Measurements from ENCODE around the gene TFEB. TPM values are rescaled to one million over a fixed set of nuclear protein-coding genes. Genes with fewer than 3 reads are reported as not detected.

TFEB gene
- total and polyA plus RNA-seq, 2 donors from 2014 or later: 50.7 to 51.0 TPM

DNA sequence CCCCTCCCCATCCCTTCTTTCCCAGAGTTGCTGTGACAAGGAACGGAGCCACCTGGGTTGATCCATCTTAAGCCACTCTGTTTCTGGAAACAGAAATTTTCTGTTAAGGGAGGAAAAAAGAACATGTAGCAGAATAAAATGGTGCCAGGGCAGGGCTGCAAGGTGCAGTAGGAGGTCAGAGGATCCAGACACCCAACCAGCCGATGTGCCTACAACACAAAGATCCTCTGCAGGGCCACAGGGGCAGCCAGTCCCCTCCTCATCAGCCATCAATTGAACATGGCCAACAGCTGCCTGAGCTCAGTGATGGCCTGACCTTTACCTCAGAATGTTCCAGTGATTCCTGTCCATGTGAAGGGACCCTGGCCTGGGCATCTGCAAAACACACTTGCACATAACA is 85.3 kb downstream of the TFEB start:
- H3K27ac ChIP-seq (ENCODE audit: low read depth in 2 of 2, low read length in 2 of 2): no peak overlapping the region
- TF ChIP-seq, protein P1, sequence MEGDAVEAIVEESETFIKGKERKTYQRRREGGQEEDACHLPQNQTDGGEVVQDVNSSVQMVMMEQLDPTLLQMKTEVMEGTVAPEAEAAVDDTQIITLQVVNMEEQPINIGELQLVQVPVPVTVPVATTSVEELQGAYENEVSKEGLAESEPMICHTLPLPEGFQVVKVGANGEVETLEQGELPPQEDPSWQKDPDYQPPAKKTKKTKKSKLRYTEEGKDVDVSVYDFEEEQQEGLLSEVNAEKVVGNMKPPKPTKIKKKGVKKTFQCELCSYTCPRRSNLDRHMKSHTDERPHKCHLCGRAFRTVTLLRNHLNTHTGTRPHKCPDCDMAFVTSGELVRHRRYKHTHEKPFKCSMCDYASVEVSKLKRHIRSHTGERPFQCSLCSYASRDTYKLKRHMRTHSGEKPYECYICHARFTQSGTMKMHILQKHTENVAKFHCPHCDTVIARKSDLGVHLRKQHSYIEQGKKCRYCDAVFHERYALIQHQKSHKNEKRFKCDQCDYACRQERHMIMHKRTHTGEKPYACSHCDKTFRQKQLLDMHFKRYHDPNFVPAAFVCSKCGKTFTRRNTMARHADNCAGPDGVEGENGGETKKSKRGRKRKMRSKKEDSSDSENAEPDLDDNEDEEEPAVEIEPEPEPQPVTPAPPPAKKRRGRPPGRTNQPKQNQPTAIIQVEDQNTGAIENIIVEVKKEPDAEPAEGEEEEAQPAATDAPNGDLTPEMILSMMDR (IDR thresholded peaks at IDR 0.05; ENCODE audit: borderline replicate concordance, extremely low read depth, insufficient read depth): no peak
- intact Hi-C loops (cut with DNase I): no loop called here
- H3K9me3 ChIP-seq (ENCODE audit: control insufficient read depth in 2 of 3, insufficient read depth in 1 of 3, low read length in 3 of 3): no peaks in the 10 kb centered on the region
- no peaks in the 10 kb centered on the region for H3K27me3 ChIP-seq (ENCODE audit: control insufficient read depth, insufficient read depth, low read length)
- H3K9ac ChIP-seq (ENCODE audit: low read length in 3 of 3): no peak overlapping the region
- H3K4me1 ChIP-seq (ENCODE audit: control insufficient read depth in 2 of 3, insufficient read depth in 2 of 3, low read depth in 1 of 3, low read length in 3 of 3): no peaks in the 10 kb centered on the region
- no peak for FAIRE-seq
- DNase-seq: no peak
- H3K4me3 ChIP-seq (ENCODE audit: low read length in 3 of 3): no peak overlapping the region
- no peaks in the 10 kb centered on the region for H3K36me3 ChIP-seq (ENCODE audit: control insufficient read depth in 2 of 3, insufficient read depth in 3 of 3, low read length in 3 of 3)

- intact Hi-C loops (cut with DNase I): no loop called here
- H3K9ac ChIP-seq (ENCODE audit: low read length in 3 of 3): no peak overlapping the region
- DNase-seq: peak in 2 of 5 donors; percentile 50 to 51
- FAIRE-seq: no peak
- no peaks in the 10 kb centered on the region for H3K9me3 ChIP-seq (ENCODE audit: control insufficient read depth in 2 of 3, insufficient read depth in 1 of 3, low read length in 3 of 3)
- no peak overlapping the region for H3K27ac ChIP-seq (ENCODE audit: low read depth in 2 of 2, low read length in 2 of 2)
- TF ChIP-seq, protein P1 (IDR thresholded peaks at IDR 0.05; ENCODE audit: borderline replicate concordance, extremely low read depth, insufficient read depth): no peak
- no peak overlapping the region for H3K4me3 ChIP-seq (ENCODE audit: low read length in 3 of 3)
- H3K27me3 ChIP-seq (ENCODE audit: control insufficient read depth, insufficient read depth, low read length): no peaks in the 10 kb centered on the region
- H3K4me1 ChIP-seq (ENCODE audit: control insufficient read depth in 2 of 3, insufficient read depth in 2 of 3, low read depth in 1 of 3, low read length in 3 of 3): no peaks in the 10 kb centered on the region
- no peaks in the 10 kb centered on the region for H3K36me3 ChIP-seq (ENCODE audit: control insufficient read depth in 2 of 3, insufficient read depth in 3 of 3, low read length in 3 of 3)
Measured at GRCh38 chr6:41649596-41649995, 85.8 kb downstream of the TFEB start.

GRCh38 chr6:41648921-41649320 is 86.5 kb downstream of the TFEB start:
- H3K9me3 ChIP-seq (ENCODE audit: control insufficient read depth in 2 of 3, insufficient read depth in 1 of 3, low read length in 3 of 3): no peaks in the 10 kb centered on the region
- DNase-seq (peak in 2 of 5 donors; percentile 39 to 50), FAIRE-seq (no peak)
- intact Hi-C loops (cut with DNase I): no loop called here
- H3K27ac ChIP-seq (ENCODE audit: low read depth in 2 of 2, low read length in 2 of 2): no peak overlapping the region
- H3K9ac ChIP-seq (ENCODE audit: low read length in 3 of 3): no peak overlapping the region
- H3K4me1 ChIP-seq (ENCODE audit: control insufficient read depth in 2 of 3, insufficient read depth in 2 of 3, low read depth in 1 of 3, low read length in 3 of 3): no peaks in the 10 kb centered on the region
- H3K4me3 ChIP-seq (ENCODE audit: low read length in 3 of 3): no peak overlapping the region
- H3K27me3 ChIP-seq (ENCODE audit: control insufficient read depth, insufficient read depth, low read length): no peaks in the 10 kb centered on the region
- TF ChIP-seq, protein P1 (IDR thresholded peaks at IDR 0.05; ENCODE audit: borderline replicate concordance, extremely low read depth, insufficient read depth): no peak
- H3K36me3 ChIP-seq (ENCODE audit: control insufficient read depth in 2 of 3, insufficient read depth in 3 of 3, low read length in 3 of 3): no peaks in the 10 kb centered on the region

DNA sequence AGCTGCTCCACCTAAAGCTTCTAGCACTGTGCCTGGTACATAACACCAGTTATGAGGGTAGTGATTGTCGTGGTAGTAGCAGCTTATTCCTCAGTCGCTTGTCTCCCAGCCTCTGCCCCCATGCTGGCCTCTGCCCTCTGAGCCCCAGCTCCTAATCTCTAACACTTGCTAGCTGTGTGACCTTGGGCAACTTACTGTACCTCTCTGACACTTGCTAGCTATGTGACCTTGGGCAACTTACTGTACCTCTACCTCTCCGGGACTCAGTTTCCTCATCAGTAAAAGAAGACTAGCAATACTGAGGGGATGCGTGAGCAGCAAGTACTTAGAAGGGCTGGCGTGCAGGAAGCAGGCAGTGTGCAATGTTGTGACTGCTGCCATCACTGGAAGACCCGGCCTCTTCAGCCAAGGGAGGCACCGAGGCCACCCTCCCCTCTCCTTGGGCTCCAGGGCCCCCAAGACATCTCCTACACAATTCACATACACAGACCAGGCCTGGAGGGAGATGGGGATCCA is 87.3 kb downstream of the TFEB start:
- Histone ChIP-seq H3K36me3 (ENCODE audit: control insufficient read depth in 2 of 3, insufficient read depth in 3 of 3, low read length in 3 of 3) (no peaks in the 10 kb centered on the region), H3K4me1 (ENCODE audit: control insufficient read depth in 2 of 3, insufficient read depth in 2 of 3, low read depth in 1 of 3, low read length in 3 of 3) (peaks cover 0 to under 1% (median 0%) of the 10 kb centered on the region in 3 donors), H3K9me3 (ENCODE audit: control insufficient read depth in 2 of 3, insufficient read depth in 1 of 3, low read length in 3 of 3) (no peaks in the 10 kb centered on the region), H3K27ac (ENCODE audit: low read depth in 2 of 2, low read length in 2 of 2) (no peak overlapping the region), H3K9ac (ENCODE audit: low read length in 3 of 3) (no peak overlapping the region), H3K4me3 (ENCODE audit: low read length in 3 of 3) (no peak overlapping the region), H3K27me3 (ENCODE audit: control insufficient read depth, insufficient read depth, low read length) (no peaks in the 10 kb centered on the region)
- TF ChIP-seq, protein P1 (IDR thresholded peaks at IDR 0.05; ENCODE audit: borderline replicate concordance, extremely low read depth, insufficient read depth): no peak
- intact Hi-C loops (cut with DNase I): no loop called here
- no peak for FAIRE-seq
- peak in 1 of 5 donors; percentile 36 for DNase-seq
